ENCODE measurements around the gene NKAIN1. TPM values are rescaled to one million over a fixed set of nuclear protein-coding genes. Genes with fewer than 3 reads are reported as not detected.
"Not testable (repeated sequence)": the region's sequence is repeated elsewhere in the genome, so short reads cannot be mapped to it uniquely, and the experiment has no call there.

NKAIN1 gene
- total RNA-seq, 1 donor from 2014 or later, result 0.81 TPM

- H3K4me3 ChIP-seq (ENCODE audit: low read depth, low read length), result no peak overlapping the region
- TF ChIP-seq, protein P1, sequence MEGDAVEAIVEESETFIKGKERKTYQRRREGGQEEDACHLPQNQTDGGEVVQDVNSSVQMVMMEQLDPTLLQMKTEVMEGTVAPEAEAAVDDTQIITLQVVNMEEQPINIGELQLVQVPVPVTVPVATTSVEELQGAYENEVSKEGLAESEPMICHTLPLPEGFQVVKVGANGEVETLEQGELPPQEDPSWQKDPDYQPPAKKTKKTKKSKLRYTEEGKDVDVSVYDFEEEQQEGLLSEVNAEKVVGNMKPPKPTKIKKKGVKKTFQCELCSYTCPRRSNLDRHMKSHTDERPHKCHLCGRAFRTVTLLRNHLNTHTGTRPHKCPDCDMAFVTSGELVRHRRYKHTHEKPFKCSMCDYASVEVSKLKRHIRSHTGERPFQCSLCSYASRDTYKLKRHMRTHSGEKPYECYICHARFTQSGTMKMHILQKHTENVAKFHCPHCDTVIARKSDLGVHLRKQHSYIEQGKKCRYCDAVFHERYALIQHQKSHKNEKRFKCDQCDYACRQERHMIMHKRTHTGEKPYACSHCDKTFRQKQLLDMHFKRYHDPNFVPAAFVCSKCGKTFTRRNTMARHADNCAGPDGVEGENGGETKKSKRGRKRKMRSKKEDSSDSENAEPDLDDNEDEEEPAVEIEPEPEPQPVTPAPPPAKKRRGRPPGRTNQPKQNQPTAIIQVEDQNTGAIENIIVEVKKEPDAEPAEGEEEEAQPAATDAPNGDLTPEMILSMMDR (conservative IDR thresholded peaks at IDR 0.05; ENCODE audit: low read depth, low read length), result no peak
- DNase-seq (ENCODE audit: low read depth), result no peak
Measured at GRCh38 chr1:31180338-31180737, 59.3 kb downstream of the NKAIN1 start.

- not testable (repeated sequence) for DNase-seq (ENCODE audit: low read depth)
Measured at GRCh38 chr1:31176291-31176690, 63.4 kb downstream of the NKAIN1 start.

DNA sequence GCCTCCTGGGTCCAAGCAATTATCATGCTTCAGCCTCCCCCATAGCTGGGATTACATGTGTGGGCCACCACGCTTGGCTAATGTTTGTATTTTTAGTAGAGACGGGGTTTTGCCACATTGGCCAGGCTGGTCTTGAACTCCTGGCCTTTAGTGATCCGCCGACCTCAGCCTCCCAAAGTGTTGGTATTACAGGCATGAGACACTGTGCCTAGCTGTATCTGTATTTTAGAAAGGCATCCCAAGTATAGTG, 69.3 kb downstream of the NKAIN1 start:
- no peak for DNase-seq (ENCODE audit: low read depth)
- TF ChIP-seq, protein P1 (conservative IDR thresholded peaks at IDR 0.05; ENCODE audit: low read depth, low read length), result no peak
- H3K4me3 ChIP-seq (ENCODE audit: low read depth, low read length), result no peak overlapping the region

More at GRCh38 chr1:31176291-31176690, 63.4 kb downstream of the NKAIN1 start:
- not testable (repeated sequence) for H3K4me3 ChIP-seq (ENCODE audit: low read depth, low read length)

DNA sequence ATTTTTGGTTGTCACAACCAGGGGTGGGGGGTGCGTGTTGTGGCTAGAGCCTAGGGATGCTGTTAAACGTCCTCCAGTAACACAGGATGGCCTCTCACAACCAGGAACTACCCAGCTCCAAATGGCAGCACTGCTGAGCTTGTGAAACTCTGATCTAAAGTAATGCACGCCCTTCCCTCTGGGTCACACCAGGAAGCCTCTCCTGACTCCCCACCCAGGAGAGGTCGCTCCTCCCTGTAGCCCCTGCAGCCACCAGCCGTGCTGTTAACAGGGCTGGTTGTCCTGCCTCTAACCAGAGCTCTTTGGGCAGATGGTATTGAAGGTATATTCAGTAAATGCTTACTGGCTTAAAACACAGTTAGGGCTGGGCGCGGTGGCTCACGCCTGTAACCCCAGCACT, 73.2 kb downstream of the NKAIN1 start:
- TF ChIP-seq, protein P1 (conservative IDR thresholded peaks at IDR 0.05; ENCODE audit: low read depth, low read length), result no peak
- H3K4me3 ChIP-seq (ENCODE audit: low read depth, low read length), result no peak overlapping the region
- no peak for DNase-seq (ENCODE audit: low read depth)

- no peak overlapping the region for H3K4me3 ChIP-seq (ENCODE audit: low read depth, low read length)
- DNase-seq (ENCODE audit: low read depth), result no peak
- TF ChIP-seq, protein P1 (conservative IDR thresholded peaks at IDR 0.05; ENCODE audit: low read depth, low read length), result no peak
Measured at GRCh38 chr1:31164291-31164690, 75.4 kb downstream of the NKAIN1 start.

- TF ChIP-seq, protein P1 (conservative IDR thresholded peaks at IDR 0.05; ENCODE audit: low read depth, low read length), result no peak
- DNase-seq (ENCODE audit: low read depth), result no peak
- H3K4me3 ChIP-seq (ENCODE audit: low read depth, low read length), result no peak overlapping the region
Measured at GRCh38 chr1:31163866-31164265, 75.8 kb downstream of the NKAIN1 start.

GRCh38 chr1:31161571-31161970, 78.1 kb downstream of the NKAIN1 start:
- DNase-seq (ENCODE audit: low read depth), result no peak
- TF ChIP-seq, protein P1 (conservative IDR thresholded peaks at IDR 0.05; ENCODE audit: low read depth, low read length), result no peak
- H3K4me3 ChIP-seq (ENCODE audit: low read depth, low read length), result no peak overlapping the region
